Lung (tissue), 12 donors: Measurements from ENCODE around the gene CRYAB. TPM values are rescaled to one million over a fixed set of nuclear protein-coding genes. Genes with fewer than 3 reads are reported as not detected.

Experiments
- ATAC-seq: fragments of 200-7000 bp; cut with Tn5 transposase; one replicate; pipeline ENCODE4 v1.9.1; 2020; ENCODE audit warnings: moderate number of reproducible peaks; ENCODE audit not compliant: insufficient read depth, low FRiP score
- DNase-seq, 3 donors: peaks; one replicate each; pipeline ENCODE4 v3.0.0-alpha.2; 2013 to 2017
- H3K27ac ChIP-seq, 2 donors: one replicate each; pipeline ENCODE4 v1.5.1; 2013; ENCODE audit warnings: mild to moderate bottlenecking in 2 of 2, moderate library complexity in 2 of 2, control low read depth in 1 of 2, inconsistent platforms in 1 of 2, low read depth in 1 of 2, low read length in 1 of 2
- H3K27me3 ChIP-seq, 3 donors: one replicate each; pipeline ENCODE4 v1.5.1; 2013; ENCODE audit warnings: low read length in 2 of 3; ENCODE audit not compliant: control insufficient read depth in 3 of 3, insufficient read depth in 3 of 3
- H3K36me3 ChIP-seq, 4 donors: one replicate each; pipeline ENCODE4 v1.5.1; 2013; ENCODE audit warnings: low read length in 4 of 4, mild to moderate bottlenecking in 1 of 4, moderate library complexity in 1 of 4; ENCODE audit not compliant: control insufficient read depth in 4 of 4, insufficient read depth in 4 of 4
- H3K4me1 ChIP-seq, 5 donors: one replicate each; pipeline ENCODE4 v1.5.1; 2013; ENCODE audit warnings: low read length in 5 of 5, mild to moderate bottlenecking in 2 of 5, moderate library complexity in 1 of 5; ENCODE audit not compliant: control insufficient read depth in 5 of 5, insufficient read depth in 5 of 5
- H3K4me3 ChIP-seq: one replicate; pipeline ENCODE4 v1.5.1; 2013; ENCODE audit warnings: mild to moderate bottlenecking, control low read depth, moderate library complexity
- H3K9ac ChIP-seq, 2 donors: one replicate each; pipeline ENCODE4 v1.5.1; 2013; ENCODE audit warnings: low read length in 2 of 2, control low read depth in 1 of 2; ENCODE audit not compliant: insufficient read depth in 1 of 2
- H3K9me3 ChIP-seq, 4 donors: one replicate each; pipeline ENCODE4 v1.5.1; 2013; ENCODE audit warnings: low read length in 3 of 4, mild to moderate bottlenecking in 1 of 4, moderate library complexity in 1 of 4; ENCODE audit not compliant: control insufficient read depth in 4 of 4, insufficient read depth in 3 of 4
- WGBS, 2 donors: extraction: QIAGEN DNeasy Blood & Tissue Kit; methylation state at CpG; one replicate each; pipeline ENCODE4 v1.1.7; 2013; 5-methylcytosine and 5-hydroxymethylcytosine counted together
- polyA plus RNA-seq, 2 donors: library from polyadenylated mRNA; stranded (reverse); fragments of 200-250 nt; gene quantifications; one replicate each; pipeline ENCODE4 v1.2.1, GENCODE V29; 2013
- total RNA-seq, 2 donors: library from RNA; depleted of rRNA in 1 of 2; stranded (reverse); fragments of >200 nt in 1 of 2; gene quantifications; one replicate each; pipeline ENCODE4 v1.2.1, GENCODE V29; 2014 to 2021
- TF ChIP-seq, protein P1 (sequence below): IDR thresholded peaks from 2 replicates; pipeline ENCODE4 v1.5.1; 2012; ENCODE audit warnings: mild to moderate bottlenecking; ENCODE audit errors: control extremely low read depth, extremely low read depth
- donor health status: control.
- donor health status: control.
- donor health status: Bipolar disorder and iron deficiency.
- donor health status: healthy.
- donor health status: DM: yes; HTN: yes; CAD: no.

CRYAB gene
- total and polyA plus RNA-seq, 4 donors, result 12.0 to 73.0 (median 60.8) TPM

DNA sequence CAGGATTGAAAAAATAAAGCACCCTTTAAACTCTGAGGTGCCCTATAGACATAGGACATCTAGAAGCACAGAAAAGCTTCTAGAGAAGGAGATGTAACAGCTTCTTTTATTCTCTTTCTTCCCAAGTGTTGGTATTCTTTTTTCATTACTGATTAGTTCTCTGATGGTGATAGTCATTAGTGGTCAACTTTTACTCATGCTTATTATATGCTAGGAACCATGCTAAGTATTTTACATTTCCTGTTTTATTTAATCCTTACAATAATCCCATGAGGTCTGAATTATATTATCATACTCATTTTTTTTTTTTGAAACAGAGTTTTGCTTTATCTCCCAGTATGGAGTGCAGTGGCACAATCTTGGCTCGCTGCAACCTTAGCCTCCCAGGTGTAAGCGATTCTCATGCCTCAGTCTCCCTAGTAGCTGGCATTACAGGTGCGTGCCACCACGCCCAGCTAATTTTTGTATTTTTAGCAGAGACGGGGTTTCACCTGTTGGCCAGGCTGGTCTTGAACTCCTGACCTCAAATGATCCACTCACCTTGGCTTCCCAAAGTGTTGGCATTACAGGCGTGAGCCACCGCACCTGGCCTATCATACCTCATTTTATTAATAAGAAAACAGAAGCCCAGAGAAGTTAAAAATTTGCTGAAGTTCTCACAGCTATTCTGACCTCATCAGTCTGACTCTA is 10.1 kb upstream of the CRYAB start:
- H3K27ac ChIP-seq, result no peak overlapping the region
- WGBS, 2 donors, result 92 to 95% methylated on average over 7 of the region's 7 CpGs
- no peak overlapping the region for H3K4me3 ChIP-seq
- H3K4me1 ChIP-seq, result peaks cover 5 to 32% (median 14%) of the 10 kb centered on the region in 5 donors
- ATAC-seq (no peak), DNase-seq (no peak)
- H3K9ac ChIP-seq, result no peak overlapping the region
- H3K9me3 ChIP-seq, result no peaks in the 10 kb centered on the region
- no peaks in the 10 kb centered on the region for H3K27me3 ChIP-seq
- H3K36me3 ChIP-seq, result no peaks in the 10 kb centered on the region
- TF ChIP-seq, protein P1, sequence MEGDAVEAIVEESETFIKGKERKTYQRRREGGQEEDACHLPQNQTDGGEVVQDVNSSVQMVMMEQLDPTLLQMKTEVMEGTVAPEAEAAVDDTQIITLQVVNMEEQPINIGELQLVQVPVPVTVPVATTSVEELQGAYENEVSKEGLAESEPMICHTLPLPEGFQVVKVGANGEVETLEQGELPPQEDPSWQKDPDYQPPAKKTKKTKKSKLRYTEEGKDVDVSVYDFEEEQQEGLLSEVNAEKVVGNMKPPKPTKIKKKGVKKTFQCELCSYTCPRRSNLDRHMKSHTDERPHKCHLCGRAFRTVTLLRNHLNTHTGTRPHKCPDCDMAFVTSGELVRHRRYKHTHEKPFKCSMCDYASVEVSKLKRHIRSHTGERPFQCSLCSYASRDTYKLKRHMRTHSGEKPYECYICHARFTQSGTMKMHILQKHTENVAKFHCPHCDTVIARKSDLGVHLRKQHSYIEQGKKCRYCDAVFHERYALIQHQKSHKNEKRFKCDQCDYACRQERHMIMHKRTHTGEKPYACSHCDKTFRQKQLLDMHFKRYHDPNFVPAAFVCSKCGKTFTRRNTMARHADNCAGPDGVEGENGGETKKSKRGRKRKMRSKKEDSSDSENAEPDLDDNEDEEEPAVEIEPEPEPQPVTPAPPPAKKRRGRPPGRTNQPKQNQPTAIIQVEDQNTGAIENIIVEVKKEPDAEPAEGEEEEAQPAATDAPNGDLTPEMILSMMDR, result no peak

DNA sequence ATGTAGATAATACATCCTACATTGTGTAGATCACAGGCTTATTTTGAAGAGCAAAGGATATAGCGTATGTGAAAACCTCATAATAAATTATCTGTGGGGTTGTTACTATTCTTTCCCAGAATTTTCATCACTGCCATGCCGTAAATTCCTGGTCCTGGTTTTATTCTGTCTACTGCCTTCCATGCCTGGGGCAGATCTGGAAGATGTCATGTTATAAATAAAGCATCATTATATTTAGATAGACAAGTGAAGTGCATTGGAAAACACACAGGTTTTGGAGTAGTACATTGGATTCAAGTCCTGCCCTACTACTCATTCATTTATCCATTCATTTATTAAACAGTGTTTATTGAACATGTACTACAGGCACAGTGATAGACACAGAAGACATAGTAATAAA is 9.3 kb upstream of the CRYAB start:
- TF ChIP-seq, protein P1, result no peak
- Histone ChIP-seq H3K4me3 (no peak overlapping the region), H3K9me3 (no peaks in the 10 kb centered on the region), H3K9ac (no peak overlapping the region), H3K36me3 (no peaks in the 10 kb centered on the region), H3K27me3 (no peaks in the 10 kb centered on the region), H3K27ac (no peak overlapping the region), H3K4me1 (peaks cover 5 to 27% (median 8%) of the 10 kb centered on the region in 5 donors)
- WGBS, 2 donors, result 72 to 96% methylated on average over 2 of the region's 2 CpGs
- DNase-seq, result no peak
- no peak for ATAC-seq

DNA sequence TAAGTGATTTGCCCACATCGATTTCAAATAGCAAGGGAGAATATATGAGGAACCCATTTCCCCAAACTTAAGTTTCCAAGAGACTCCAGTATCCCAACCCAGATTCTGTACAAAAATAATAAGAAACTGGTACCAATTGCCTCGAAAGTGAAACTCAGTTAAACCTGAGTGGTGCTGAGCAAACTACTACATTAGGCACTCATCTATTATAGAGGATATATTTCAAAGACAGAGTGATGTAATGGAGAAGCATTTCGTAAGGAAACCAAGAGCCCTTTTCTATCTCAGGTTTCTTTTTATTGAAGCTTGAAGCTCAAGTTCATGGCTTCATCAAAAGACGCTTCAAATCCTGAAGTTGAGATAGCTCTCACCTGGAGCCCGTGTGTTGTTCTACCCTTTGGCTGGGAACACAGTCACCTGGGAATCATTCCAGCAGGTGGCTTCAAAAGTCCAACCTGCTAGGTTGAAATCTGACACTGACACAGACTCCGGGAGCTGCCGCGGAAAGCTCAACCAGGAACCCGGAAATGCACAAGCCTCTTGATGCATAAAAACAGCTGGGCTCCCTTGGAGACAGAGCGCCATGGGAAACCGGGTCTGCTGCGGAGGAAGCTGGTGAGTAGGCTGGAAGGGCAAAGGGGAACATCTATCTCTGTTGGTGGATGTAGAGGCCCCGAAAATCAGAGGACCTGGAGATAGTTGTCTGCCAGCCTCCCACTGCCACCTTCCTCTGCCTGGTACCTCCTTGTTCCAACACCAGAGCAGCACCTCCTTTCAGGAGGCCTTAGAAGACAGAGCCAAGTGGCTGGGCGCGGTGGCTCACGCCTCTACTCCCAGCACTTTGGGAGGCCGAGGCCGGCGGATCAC is 7.1 kb upstream of the CRYAB start, which contains the start of gene C11orf52:
Gene C11orf52 (plus strand): TSS at position 524 of the 867 bp plus-strand sequence. CDS start 60 bp downstream, at position 584.
- DNase-seq (peak; percentile 79 to 89 (median 79)), ATAC-seq (peak; percentile 65)
- Histone ChIP-seq H3K9ac (peak within 1 kb of the TSS in 1 of 2 donors; percentile 59), H3K9me3 (no peaks in the 10 kb centered on the region), H3K36me3 (no peaks in the 10 kb centered on the region), H3K4me1 (peaks cover 4 to 26% (median 7%) of the 10 kb centered on the region in 5 donors), H3K4me3 (peak within 1 kb of the TSS; percentile 24), H3K27me3 (no peaks in the 10 kb centered on the region), H3K27ac (peak within 1 kb of the TSS; percentile 21 to 78)
- WGBS, 2 donors, result 51 to 66% methylated on average over 19 of the region's 19 CpGs
- TF ChIP-seq, protein P1, result no peak
